HEK293 (cell line): ENCODE results near the gene RGS14.

Experiments used
- CTCF ChIP-seq: fragments of 450-650 bp; formaldehyde crosslinking; IDR thresholded peaks from 2 replicates; pipeline ENCODE4 v1.5.1; 2016; ENCODE audit warnings: missing biosample characterization, missing genetic modification characterization
- KLF10 ChIP-seq: fragments of 450-650 bp; IDR thresholded peaks from 2 replicates; pipeline ENCODE4 v1.5.1; 2018; ENCODE audit warnings: missing biosample characterization, mild to moderate bottlenecking, missing genetic modification characterization
- PBX3 ChIP-seq: sonication (generic); formaldehyde crosslinking; IDR thresholded peaks from 2 replicates; pipeline ENCODE4 v1.8.1; 2022; ENCODE audit warnings: mild to moderate bottlenecking, moderate library complexity, missing genetic modification reagents
- RBAK ChIP-seq: fragments of 450-650 bp; formaldehyde crosslinking; IDR thresholded peaks from 2 replicates; pipeline ENCODE4 v1.5.1; 2016; ENCODE audit warnings: missing biosample characterization, missing genetic modification characterization
- ZBTB7A ChIP-seq: fragments of 450-650 bp; formaldehyde crosslinking; IDR thresholded peaks from 2 replicates; pipeline ENCODE4 v1.5.1; 2016; ENCODE audit warnings: low read depth, missing biosample characterization, missing genetic modification characterization

DNA sequence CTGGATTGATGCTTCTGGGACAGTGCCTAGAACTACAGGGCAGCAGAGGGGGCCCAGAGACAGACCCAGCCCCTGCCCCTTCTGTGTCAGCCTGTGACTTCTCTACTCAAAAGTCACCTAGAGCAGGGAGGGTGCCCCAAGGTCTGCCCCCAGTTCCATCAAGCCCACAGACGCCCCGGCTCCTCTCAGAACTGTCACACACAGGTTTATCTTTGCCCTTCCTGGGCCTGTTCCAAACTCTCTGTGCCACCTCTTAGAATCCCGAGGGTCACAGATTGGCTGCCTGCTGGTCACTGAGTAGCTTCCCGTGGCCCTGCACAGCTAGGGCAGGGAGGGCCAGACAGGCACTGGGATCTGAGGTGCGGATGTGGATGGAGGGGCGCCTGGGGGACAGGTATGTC lies 1.7 kb downstream of the RGS14 start:
- TF ChIP-seq PBX3 (CRISPR knock-in tag) (no peak), ZBTB7A (tag by site-specific recombination) (no peak), RBAK (no peak), KLF10 (tag by site-specific recombination) (no peak), CTCF (tag by site-specific recombination) (no peak)
